Measurements from ENCODE around the gene ABCC1.
"Not testable (repeated sequence)": the region's sequence is repeated elsewhere in the genome, so short reads cannot be mapped to it uniquely, and the experiment has no call there.

Gene ABCC1

GRCh38 chr16:16100631-16101030 lies 151.2 kb downstream of the ABCC1 start:
- Histone ChIP-seq H3K36me3 (ENCODE audit: control insufficient read depth, insufficient read depth, low read length) (peaks cover 48% of the 10 kb centered on the region), H3K4me1 (ENCODE audit: control insufficient read depth, insufficient read depth, low read length, poor library complexity, severe bottlenecking) (no peaks in the 10 kb centered on the region), H3K27ac (ENCODE audit: insufficient read depth, low read length, poor library complexity, severe bottlenecking) (no peak overlapping the region), H3K27me3 (replicated peaks; ENCODE audit: control insufficient read depth, insufficient read depth, low read length, poor library complexity, severe bottlenecking) (no peaks in the 10 kb centered on the region), H3K4me3 (ENCODE audit: insufficient read depth, low read depth, low read length, poor library complexity, severe bottlenecking) (no peak overlapping the region), H3K9me3 (ENCODE audit: control insufficient read depth, low read length) (no peaks in the 10 kb centered on the region)
- no peak for DNase-seq

- Histone ChIP-seq H3K27me3 (replicated peaks; ENCODE audit: control insufficient read depth, insufficient read depth, low read length, poor library complexity, severe bottlenecking) (no peaks in the 10 kb centered on the region), H3K36me3 (ENCODE audit: control insufficient read depth, insufficient read depth, low read length) (peaks cover 43% of the 10 kb centered on the region), H3K27ac (ENCODE audit: insufficient read depth, low read length, poor library complexity, severe bottlenecking) (no peak overlapping the region), H3K4me3 (ENCODE audit: insufficient read depth, low read depth, low read length, poor library complexity, severe bottlenecking) (no peak overlapping the region), H3K4me1 (ENCODE audit: control insufficient read depth, insufficient read depth, low read length, poor library complexity, severe bottlenecking) (no peaks in the 10 kb centered on the region), H3K9me3 (ENCODE audit: control insufficient read depth, low read length) (no peaks in the 10 kb centered on the region)
- no peak for DNase-seq
Measured at GRCh38 chr16:16101585-16101984, 152.2 kb downstream of the ABCC1 start.

GRCh38 chr16:16102738-16103137 lies 153.3 kb downstream of the ABCC1 start:
- H3K36me3 ChIP-seq (ENCODE audit: control insufficient read depth, insufficient read depth, low read length): peaks cover 43% of the 10 kb centered on the region
- H3K27ac ChIP-seq (ENCODE audit: insufficient read depth, low read length, poor library complexity, severe bottlenecking): no peak overlapping the region
- H3K9me3 ChIP-seq (ENCODE audit: control insufficient read depth, low read length): no peaks in the 10 kb centered on the region
- no peak overlapping the region for H3K4me3 ChIP-seq (ENCODE audit: insufficient read depth, low read depth, low read length, poor library complexity, severe bottlenecking)
- H3K27me3 ChIP-seq (replicated peaks; ENCODE audit: control insufficient read depth, insufficient read depth, low read length, poor library complexity, severe bottlenecking): no peaks in the 10 kb centered on the region
- no peaks in the 10 kb centered on the region for H3K4me1 ChIP-seq (ENCODE audit: control insufficient read depth, insufficient read depth, low read length, poor library complexity, severe bottlenecking)
- DNase-seq: no peak

DNA sequence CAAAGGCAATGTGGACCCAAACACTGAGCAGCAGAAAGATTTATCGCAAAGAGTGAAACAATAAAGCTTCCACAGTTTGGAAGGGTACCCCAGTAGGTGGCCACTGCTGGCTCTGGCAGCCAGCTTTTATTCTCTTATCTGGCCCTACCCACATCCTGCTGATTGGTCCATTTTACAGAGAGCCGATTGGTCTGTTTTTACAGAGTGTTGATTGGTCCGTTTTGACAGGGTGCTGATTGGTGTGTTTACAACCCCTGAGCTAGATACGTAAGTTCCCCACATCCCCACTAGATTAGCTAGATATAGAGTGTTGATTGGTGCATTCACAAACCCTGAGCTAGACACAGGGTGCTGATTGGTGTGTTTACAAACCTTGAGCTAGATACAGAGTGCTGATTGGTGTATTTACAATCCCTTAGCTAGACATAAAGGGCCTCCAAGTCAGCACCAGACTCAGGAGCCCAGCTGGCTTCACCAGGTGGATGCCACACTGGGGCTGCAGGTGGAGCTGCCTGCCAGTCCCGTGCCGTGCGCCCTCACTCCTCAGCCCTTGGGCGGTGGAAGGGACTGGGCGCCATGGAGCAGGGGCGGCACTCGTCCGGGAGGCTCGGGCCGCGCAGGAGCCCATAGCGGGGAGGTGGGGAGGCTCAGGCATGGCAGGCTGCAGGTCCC lies 154.9 kb downstream of the ABCC1 start:
- not testable (repeated sequence) for H3K4me3 ChIP-seq (ENCODE audit: insufficient read depth, low read depth, low read length, poor library complexity, severe bottlenecking); H3K9me3 ChIP-seq (ENCODE audit: control insufficient read depth, low read length)

GRCh38 chr16:16104804-16105141 lies 155.4 kb downstream of the ABCC1 start:
- not testable (repeated sequence) for H3K9me3 ChIP-seq (ENCODE audit: control insufficient read depth, low read length); DNase-seq; H3K27ac ChIP-seq (ENCODE audit: insufficient read depth, low read length, poor library complexity, severe bottlenecking); H3K4me1 ChIP-seq (ENCODE audit: control insufficient read depth, insufficient read depth, low read length, poor library complexity, severe bottlenecking); H3K4me3 ChIP-seq (ENCODE audit: insufficient read depth, low read depth, low read length, poor library complexity, severe bottlenecking); H3K27me3 ChIP-seq (replicated peaks; ENCODE audit: control insufficient read depth, insufficient read depth, low read length, poor library complexity, severe bottlenecking)
- peaks cover 45% of the 10 kb centered on the region for H3K36me3 ChIP-seq (ENCODE audit: control insufficient read depth, insufficient read depth, low read length)

More for the DNA sequence above, 154.9 kb downstream of the ABCC1 start:
- H3K36me3 ChIP-seq (ENCODE audit: control insufficient read depth, insufficient read depth, low read length): peaks cover 41% of the 10 kb centered on the region
- H3K27ac ChIP-seq (ENCODE audit: insufficient read depth, low read length, poor library complexity, severe bottlenecking); H3K4me1 ChIP-seq (ENCODE audit: control insufficient read depth, insufficient read depth, low read length, poor library complexity, severe bottlenecking); H3K27me3 ChIP-seq (replicated peaks; ENCODE audit: control insufficient read depth, insufficient read depth, low read length, poor library complexity, severe bottlenecking); DNase-seq: not testable (repeated sequence)

DNA sequence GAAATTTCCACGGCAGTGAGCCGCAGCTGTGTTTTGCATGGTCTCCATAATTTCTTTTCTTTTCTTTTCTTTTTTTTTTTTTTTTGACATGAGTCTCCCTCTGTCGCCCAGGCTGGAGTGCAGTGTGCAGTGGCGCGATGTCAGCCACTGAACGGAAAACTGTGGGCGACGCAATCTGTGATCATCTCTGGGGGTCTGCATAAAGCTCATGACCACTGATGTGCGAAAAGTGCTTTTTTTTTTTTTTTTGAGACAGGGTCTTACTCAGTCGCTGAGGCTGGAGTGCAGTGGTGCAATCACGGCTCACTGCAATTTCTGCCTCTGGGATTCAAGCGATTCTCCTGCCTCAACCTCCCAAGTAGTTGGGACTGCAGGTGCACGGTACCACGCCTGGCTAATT lies 156.2 kb downstream of the ABCC1 start:
- no peak overlapping the region for H3K27ac ChIP-seq (ENCODE audit: insufficient read depth, low read length, poor library complexity, severe bottlenecking)
- no peak for DNase-seq
- H3K4me1 ChIP-seq (ENCODE audit: control insufficient read depth, insufficient read depth, low read length, poor library complexity, severe bottlenecking): no peaks in the 10 kb centered on the region
- no peaks in the 10 kb centered on the region for H3K27me3 ChIP-seq (replicated peaks; ENCODE audit: control insufficient read depth, insufficient read depth, low read length, poor library complexity, severe bottlenecking)
- no peak overlapping the region for H3K4me3 ChIP-seq (ENCODE audit: insufficient read depth, low read depth, low read length, poor library complexity, severe bottlenecking)
- H3K9me3 ChIP-seq (ENCODE audit: control insufficient read depth, low read length): no peaks in the 10 kb centered on the region
- H3K36me3 ChIP-seq (ENCODE audit: control insufficient read depth, insufficient read depth, low read length): peaks cover 54% of the 10 kb centered on the region

- DNase-seq: no peak
- Histone ChIP-seq H3K4me1 (ENCODE audit: control insufficient read depth, insufficient read depth, low read length, poor library complexity, severe bottlenecking) (no peaks in the 10 kb centered on the region), H3K36me3 (ENCODE audit: control insufficient read depth, insufficient read depth, low read length) (peaks cover 59% of the 10 kb centered on the region), H3K9me3 (ENCODE audit: control insufficient read depth, low read length) (no peaks in the 10 kb centered on the region), H3K27me3 (replicated peaks; ENCODE audit: control insufficient read depth, insufficient read depth, low read length, poor library complexity, severe bottlenecking) (no peaks in the 10 kb centered on the region), H3K27ac (ENCODE audit: insufficient read depth, low read length, poor library complexity, severe bottlenecking) (no peak overlapping the region), H3K4me3 (ENCODE audit: insufficient read depth, low read depth, low read length, poor library complexity, severe bottlenecking) (no peak overlapping the region)
Measured at GRCh38 chr16:16106466-16106865, 157.1 kb downstream of the ABCC1 start.

- no peak for DNase-seq
Measured at GRCh38 chr16:16107839-16108238, 158.4 kb downstream of the ABCC1 start.

DNA sequence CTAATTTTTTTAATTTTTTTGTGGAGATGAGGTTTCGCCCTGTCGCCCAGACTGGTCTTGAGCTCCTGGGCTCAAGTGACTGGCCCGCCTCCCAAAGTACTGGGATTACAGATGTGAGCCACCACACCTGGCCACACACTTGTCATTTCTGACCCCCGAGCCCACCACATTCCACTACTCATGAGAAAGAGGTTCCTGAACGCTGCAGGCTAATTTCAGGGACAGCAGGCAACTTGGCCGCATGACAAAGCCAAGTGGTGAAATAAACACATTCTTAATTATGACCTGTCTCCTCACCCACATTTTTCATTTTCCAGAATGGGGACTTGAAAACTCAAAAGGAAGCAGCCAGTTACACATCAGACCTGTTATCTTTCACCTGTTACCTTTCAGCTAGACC lies 159.3 kb downstream of the ABCC1 start:
- no peaks in the 10 kb centered on the region for H3K27me3 ChIP-seq (replicated peaks; ENCODE audit: control insufficient read depth, insufficient read depth, low read length, poor library complexity, severe bottlenecking)
- DNase-seq: no peak
- H3K36me3 ChIP-seq (ENCODE audit: control insufficient read depth, insufficient read depth, low read length): peaks cover 62% of the 10 kb centered on the region
- no peaks in the 10 kb centered on the region for H3K9me3 ChIP-seq (ENCODE audit: control insufficient read depth, low read length)
- H3K27ac ChIP-seq (ENCODE audit: insufficient read depth, low read length, poor library complexity, severe bottlenecking): no peak overlapping the region
- no peaks in the 10 kb centered on the region for H3K4me1 ChIP-seq (ENCODE audit: control insufficient read depth, insufficient read depth, low read length, poor library complexity, severe bottlenecking)
- no peak overlapping the region for H3K4me3 ChIP-seq (ENCODE audit: insufficient read depth, low read depth, low read length, poor library complexity, severe bottlenecking)

More at GRCh38 chr16:16107839-16108238, 158.4 kb downstream of the ABCC1 start:
- H3K4me1 ChIP-seq (ENCODE audit: control insufficient read depth, insufficient read depth, low read length, poor library complexity, severe bottlenecking): no peaks in the 10 kb centered on the region
- H3K9me3 ChIP-seq (ENCODE audit: control insufficient read depth, low read length): no peaks in the 10 kb centered on the region
- no peak overlapping the region for H3K4me3 ChIP-seq (ENCODE audit: insufficient read depth, low read depth, low read length, poor library complexity, severe bottlenecking)
- H3K27me3 ChIP-seq (replicated peaks; ENCODE audit: control insufficient read depth, insufficient read depth, low read length, poor library complexity, severe bottlenecking): no peaks in the 10 kb centered on the region
- H3K27ac ChIP-seq (ENCODE audit: insufficient read depth, low read length, poor library complexity, severe bottlenecking): no peak overlapping the region
- peaks cover 61% of the 10 kb centered on the region for H3K36me3 ChIP-seq (ENCODE audit: control insufficient read depth, insufficient read depth, low read length)

GRCh38 chr16:16109453-16110110 lies 160.2 kb downstream of the ABCC1 start:
- no peaks in the 10 kb centered on the region for H3K9me3 ChIP-seq (ENCODE audit: control insufficient read depth, low read length)
- no peaks in the 10 kb centered on the region for H3K4me1 ChIP-seq (ENCODE audit: control insufficient read depth, insufficient read depth, low read length, poor library complexity, severe bottlenecking)
- H3K4me3 ChIP-seq (ENCODE audit: insufficient read depth, low read depth, low read length, poor library complexity, severe bottlenecking): no peak overlapping the region
- no peak for DNase-seq
- H3K27ac ChIP-seq (ENCODE audit: insufficient read depth, low read length, poor library complexity, severe bottlenecking): no peak overlapping the region
- H3K36me3 ChIP-seq (ENCODE audit: control insufficient read depth, insufficient read depth, low read length): peaks cover 70% of the 10 kb centered on the region
- H3K27me3 ChIP-seq (replicated peaks; ENCODE audit: control insufficient read depth, insufficient read depth, low read length, poor library complexity, severe bottlenecking): no peaks in the 10 kb centered on the region
